Measurements from ENCODE around the gene ATG10. TPM values are rescaled to one million over a fixed set of nuclear protein-coding genes. Genes with fewer than 3 reads are reported as not detected.
A peak's percentile ranks its signal among the peaks of the same experiment; 100 is the strongest.

ATG10 gene
- total and polyA plus RNA-seq, 2 of the 8 experiments (the other 6 are each of a cell fraction or from before 2014, with no cell fraction given): 3.7 to 8.8 TPM

- Histone ChIP-seq H3K36me3 (ENCODE audit: control insufficient read depth in 2 of 4, insufficient read depth in 4 of 4, low read length in 3 of 4) (no peaks in the 10 kb centered on the region), H2BK5ac (ENCODE audit: low read depth, low read length) (no peak overlapping the region), H3K4ac (replicated peaks; ENCODE audit: insufficient read length, low read depth, low read length) (no peak overlapping the region), H3K18ac (ENCODE audit: extremely low read depth, low read length) (no peak overlapping the region), H3K79me1 (ENCODE audit: low read depth, low read length) (no peaks in the 10 kb centered on the region), H2BK12ac (ENCODE audit: low read depth, low read length) (no peak overlapping the region), H3K27ac (ENCODE audit: low read depth, low read length) (no peak overlapping the region), H2BK15ac (ENCODE audit: low read length) (no peak overlapping the region), H3K14ac (ENCODE audit: insufficient read length) (no peak overlapping the region), H3K4me3 (ENCODE audit: extremely low read depth in 1 of 4, insufficient read depth in 2 of 4, low read depth in 3 of 4, low read length in 4 of 4) (no peak overlapping the region), H3K79me2 (ENCODE audit: control insufficient read depth in 1 of 2, insufficient read depth in 2 of 2, low read length in 2 of 2) (no peaks in the 10 kb centered on the region), H3K56ac (replicated peaks; ENCODE audit: insufficient read length, low read depth, low read length) (no peak overlapping the region), H3K4me1 (replicated peaks in 1 of 4; ENCODE audit: control insufficient read depth in 3 of 4, insufficient read depth in 4 of 4, low read length in 3 of 4) (peaks cover 0 to 3% (median 3%) of the 10 kb centered on the region in 4 experiments; a peak in 5 of 7 replicates), H3K9ac (replicated peaks in 1 of 4; ENCODE audit: extremely low read depth in 1 of 4, low read depth in 3 of 4, low read length in 3 of 4) (no peak overlapping the region), H4K8ac (ENCODE audit: extremely low read depth, insufficient read depth, low read length) (no peak overlapping the region), H3K23ac (ENCODE audit: insufficient read length) (no peak overlapping the region), H2AK5ac (ENCODE audit: low read depth, low read length) (no peak overlapping the region), H4K91ac (replicated peaks; ENCODE audit: insufficient read length, low read length) (no peak overlapping the region), H3K27me3 (replicated peaks in 1 of 4; ENCODE audit: control insufficient read depth in 3 of 4, extremely low read depth in 1 of 4, insufficient read depth in 3 of 4, low read length in 3 of 4) (no peaks in the 10 kb centered on the region), H3K9me3 (ENCODE audit: insufficient read depth in 2 of 2, low read depth in 1 of 2, low read length in 1 of 2) (no peaks in the 10 kb centered on the region), H3K23me2 (ENCODE audit: low read depth, low read length) (no peaks in the 10 kb centered on the region), H3K4me2 (ENCODE audit: insufficient read depth in 1 of 2, low read depth in 2 of 2, low read length in 2 of 2) (no peak overlapping the region), H2BK120ac (replicated peaks; ENCODE audit: low read depth, low read length) (no peak overlapping the region), H4K20me1 (replicated peaks in 1 of 2; ENCODE audit: control insufficient read depth in 1 of 2, insufficient read depth in 2 of 2, low read length in 2 of 2) (no peaks in the 10 kb centered on the region), H2BK20ac (ENCODE audit: low read length) (no peak overlapping the region), H2AFZ (ENCODE audit: low read length) (no peak overlapping the region), H4K5ac (ENCODE audit: insufficient read length, low read depth, low read length) (no peak overlapping the region)
- CTCF ChIA-PET (ENCODE audit: partially characterized antibody): interaction anchor here (1.4 to 2.6 kb wide), 6 partner anchors 10 to 409 kb away, joined by 3 to 19 read pairs (median 6); no protein-coding TSS in a partner anchor
- FAIRE-seq (peak; percentile 36), DNase-seq (ENCODE audit: low read depth in 1 of 2, low spot score in 2 of 2) (no peak)
- POLR2A ChIA-PET (ENCODE audit: partially characterized antibody): interaction anchor here (0.6 to 2.4 kb wide), 3 partner anchors 114 to 687 kb away, joined by 3 to 7 read pairs (median 4); partner anchors contain the start of gene RPS23
- TF ChIP-seq KDM4A (IDR thresholded peaks at IDR 0.05; ENCODE audit: low read depth, low read length, severe bottlenecking): no peak
- no peak for TF ChIP-seq RXRA (IDR thresholded peaks at IDR 0.05; ENCODE audit: insufficient read depth, low read depth, low read length)
- no peak for TF ChIP-seq BCL11A (IDR thresholded peaks at IDR 0.05; ENCODE audit: low read depth in 2 of 2, low read length in 2 of 2)
- TF ChIP-seq GTF2F1 (IDR thresholded peaks at IDR 0.05; ENCODE audit: borderline replicate concordance, low read depth, low read length): no peak
- no peak for TF ChIP-seq GABPA (IDR thresholded peaks at IDR 0.05; ENCODE audit: borderline replicate concordance, insufficient read depth, low read length)
- TF ChIP-seq SIN3A (conservative IDR thresholded peaks at IDR 0.05 in 1 of 2, IDR thresholded peaks at IDR 0.05 in 1 of 2; ENCODE audit: low read depth in 1 of 2, low read length in 2 of 2): no peak
- TF ChIP-seq HDAC6 (IDR thresholded peaks at IDR 0.05; ENCODE audit: low read depth, low read length): no peak
- TF ChIP-seq PHF8 (conservative IDR thresholded peaks at IDR 0.05; ENCODE audit: low read depth, low read length): no peak
- no peak for TF ChIP-seq NANOG (IDR thresholded peaks at IDR 0.05; ENCODE audit: insufficient read depth, low read depth, low read length, poor library complexity, severe bottlenecking)
- no peak for TF ChIP-seq POU5F1 (IDR thresholded peaks at IDR 0.05; ENCODE audit: low read depth, low read length)
- TF ChIP-seq YY1 (IDR thresholded peaks at IDR 0.05; ENCODE audit: low read depth, low read length): no peak
- TF ChIP-seq EP300 (IDR thresholded peaks at IDR 0.05; ENCODE audit: borderline replicate concordance in 1 of 2, low read depth in 2 of 2, low read length in 2 of 2): no peak
- TF ChIP-seq POLR2AphosphoS5 (IDR thresholded peaks at IDR 0.05; ENCODE audit: low read depth, low read length): no peak
Measured at GRCh38 chr5:82163452-82164175, 191.8 kb downstream of the ATG10 start.

Measured in H1 (cell line).